HG02885 (cell line): ENCODE measurements around the gene PLXNA4.

Experiments
- ATAC-seq: cut with Tn5 transposase; IDR thresholded peaks from one replicate; pipeline ENCODE4 v1.9.1; 2021; ENCODE audit warnings: mild to moderate bottlenecking; ENCODE audit not compliant: unreplicated experiment, poor library complexity

PLXNA4 gene

DNA sequence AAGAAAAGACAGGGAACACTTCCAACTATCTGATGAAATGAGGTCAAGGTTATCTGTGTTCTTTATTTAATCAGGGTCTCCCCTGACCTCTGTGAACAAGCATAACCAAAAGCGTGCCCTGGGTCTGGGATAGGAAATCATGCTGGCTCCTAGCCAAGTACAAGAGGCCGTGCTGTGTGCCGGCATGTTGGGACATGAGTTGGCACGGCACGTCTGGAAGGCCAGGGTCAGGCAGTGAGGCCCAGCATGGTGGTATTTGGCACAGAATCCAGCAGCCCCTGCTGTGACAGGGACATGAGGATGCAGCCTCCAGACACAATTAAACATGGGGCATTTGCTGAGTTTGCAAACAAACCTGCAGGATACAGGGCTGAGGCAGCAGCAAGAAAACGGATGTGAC, 320.4 kb downstream of the PLXNA4 start:
- ATAC-seq: no peak

DNA sequence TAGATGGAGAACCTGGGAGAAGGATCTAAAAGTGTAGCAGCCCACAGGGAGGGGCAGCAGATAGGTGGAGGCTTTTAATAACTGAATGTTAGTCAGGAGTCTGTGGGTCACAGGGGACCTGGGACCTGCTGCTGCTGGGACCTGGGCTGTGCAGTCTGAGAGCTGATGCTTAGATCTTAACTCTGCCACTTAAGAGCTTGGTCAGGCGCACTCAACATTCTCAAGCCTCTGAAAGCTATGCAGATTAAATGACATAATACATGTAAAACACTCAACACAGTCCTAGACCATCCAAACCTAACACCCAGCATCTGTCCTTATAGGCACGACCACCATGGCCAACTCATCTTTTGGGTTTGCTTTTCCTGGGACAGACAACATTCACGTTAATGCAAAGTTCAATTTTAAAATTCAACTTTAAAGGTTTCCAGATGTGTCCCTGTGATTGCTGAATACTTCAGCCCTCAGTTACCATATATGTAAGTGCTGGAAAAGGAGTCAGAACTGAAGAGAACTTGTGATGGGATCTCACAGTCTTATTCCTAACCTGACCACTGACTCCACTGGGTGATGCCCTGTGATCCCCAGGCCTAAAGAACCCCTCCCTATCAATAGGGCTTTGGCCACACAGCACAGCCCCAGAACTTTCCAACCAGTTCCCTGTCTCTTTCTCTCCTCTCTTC, 321.0 kb downstream of the PLXNA4 start:
- no peak for ATAC-seq

- no peak for ATAC-seq
Measured at GRCh38 chr7:132254455-132254854, 321.8 kb downstream of the PLXNA4 start.

DNA sequence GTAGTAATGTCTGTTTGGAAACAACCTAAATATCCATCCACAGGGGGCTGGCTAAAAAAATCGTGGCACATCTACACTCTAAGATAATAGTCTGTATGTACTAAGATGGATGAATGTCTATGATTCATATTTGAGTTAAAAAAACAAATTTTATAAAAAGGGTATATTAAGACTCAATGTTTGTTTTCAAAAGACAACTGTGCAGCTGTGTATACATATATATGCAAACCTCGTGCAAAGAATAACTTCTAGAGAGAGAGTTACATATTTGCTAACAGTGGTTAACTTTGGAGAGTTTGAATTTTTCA, 323.5 kb downstream of the PLXNA4 start:
- ATAC-seq: no peak

DNA sequence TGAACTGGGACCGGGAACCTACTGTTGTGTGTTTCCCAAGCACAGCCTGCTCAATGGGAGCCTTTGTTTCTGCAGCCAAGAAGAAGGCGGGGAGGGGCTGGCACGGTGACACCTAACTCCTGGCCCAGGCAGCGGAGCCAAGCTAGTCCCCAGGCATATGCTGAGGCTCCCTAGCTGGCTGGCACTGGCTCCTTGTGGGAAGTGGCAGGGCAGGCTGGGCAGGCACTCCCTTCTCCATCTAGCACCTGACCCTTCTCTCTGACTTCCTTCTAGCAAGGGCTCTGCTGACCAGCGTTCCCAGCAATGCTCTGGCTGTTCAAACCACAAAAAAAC, 325.0 kb downstream of the PLXNA4 start:
- ATAC-seq: no peak

- no peak for ATAC-seq
Measured at GRCh38 chr7:132250480-132251326, 325.6 kb downstream of the PLXNA4 start.

- ATAC-seq: no peak
Measured at GRCh38 chr7:132249256-132249971, 326.9 kb downstream of the PLXNA4 start.

DNA sequence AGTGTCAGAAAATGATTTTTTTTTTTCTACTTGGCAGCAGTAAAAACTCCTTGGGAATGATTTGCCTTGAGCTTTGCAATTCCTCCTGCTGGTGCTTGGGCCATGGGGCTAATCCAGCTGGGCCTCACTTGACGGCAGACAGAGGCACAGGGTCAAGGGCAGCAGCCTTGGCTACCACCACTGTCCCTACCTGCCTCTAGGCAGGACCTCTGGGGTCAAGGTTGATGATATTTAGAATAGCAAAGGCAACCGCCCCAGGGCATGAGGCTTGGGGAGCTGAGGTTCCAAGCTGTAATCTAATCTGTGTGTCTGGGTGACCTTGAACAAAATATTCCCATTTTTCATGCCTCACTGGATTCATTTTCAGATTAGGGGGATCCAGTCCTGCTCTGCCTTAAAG, 327.4 kb downstream of the PLXNA4 start:
- no peak for ATAC-seq

GRCh38 chr7:132247995-132248618, 328.2 kb downstream of the PLXNA4 start:
- no peak for ATAC-seq

DNA sequence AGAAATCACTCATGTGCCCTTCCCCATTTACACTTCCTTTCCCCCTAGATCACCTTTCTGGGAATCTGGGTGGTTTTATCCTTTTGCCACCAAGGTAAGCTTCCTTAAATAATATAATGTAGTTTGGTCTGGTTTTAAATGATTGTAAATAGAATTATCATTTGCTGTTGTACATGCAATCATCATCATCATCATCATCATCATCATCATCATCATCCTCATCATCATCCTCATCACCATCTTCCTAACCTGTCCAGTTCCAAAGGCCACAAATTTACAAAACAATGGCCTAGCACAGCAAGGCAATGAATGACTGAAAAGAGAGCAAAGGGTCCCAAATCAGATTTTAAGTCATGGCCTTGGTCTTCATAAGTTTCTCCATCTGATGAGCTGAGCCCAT, 329.7 kb downstream of the PLXNA4 start:
- ATAC-seq: no peak

DNA sequence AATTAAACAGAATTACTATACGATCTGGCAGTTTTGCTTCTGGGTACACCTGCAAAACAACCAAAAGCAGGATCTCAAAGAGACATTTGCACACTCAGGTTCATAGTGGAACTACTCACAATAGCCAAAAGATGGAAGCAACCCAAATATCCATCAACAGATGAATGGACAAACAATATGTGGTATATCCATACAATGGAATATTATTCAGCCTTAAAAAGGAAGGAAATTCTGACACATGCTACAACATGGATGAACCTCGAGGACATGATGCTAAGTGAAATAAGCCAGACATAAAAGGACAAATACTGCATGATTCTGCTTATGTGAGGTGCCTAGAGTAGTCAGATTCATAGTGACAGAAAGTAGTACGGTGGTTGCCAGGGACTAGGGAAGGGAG, 330.7 kb downstream of the PLXNA4 start:
- no peak for ATAC-seq

DNA sequence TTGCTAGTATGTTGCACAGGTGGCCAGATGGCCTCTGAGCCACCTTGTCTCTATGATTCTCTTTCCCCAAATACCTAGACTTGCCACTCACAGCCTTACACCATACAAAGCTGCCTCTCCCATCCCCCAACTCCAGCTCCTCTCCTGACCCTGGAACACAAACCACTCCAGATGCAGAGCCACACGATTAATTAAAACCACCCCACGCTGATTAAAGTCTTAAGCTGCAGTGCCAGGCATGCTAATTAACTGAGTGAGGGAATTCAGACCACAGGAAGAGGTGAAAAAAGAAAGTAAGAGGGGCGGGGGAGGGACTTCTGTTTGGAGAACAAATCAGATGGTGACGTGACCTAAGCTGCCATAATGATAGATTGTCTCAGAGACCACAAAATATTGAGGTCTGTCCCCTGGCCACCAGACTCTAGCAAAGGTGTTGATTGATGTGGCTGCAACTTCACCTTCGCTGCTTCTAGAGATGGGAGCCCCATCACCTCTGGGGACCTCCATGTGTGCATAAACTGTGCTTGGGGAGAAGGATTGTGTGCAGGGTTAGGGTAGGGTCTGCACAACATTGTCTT, 331.3 kb downstream of the PLXNA4 start:
- ATAC-seq: no peak

DNA sequence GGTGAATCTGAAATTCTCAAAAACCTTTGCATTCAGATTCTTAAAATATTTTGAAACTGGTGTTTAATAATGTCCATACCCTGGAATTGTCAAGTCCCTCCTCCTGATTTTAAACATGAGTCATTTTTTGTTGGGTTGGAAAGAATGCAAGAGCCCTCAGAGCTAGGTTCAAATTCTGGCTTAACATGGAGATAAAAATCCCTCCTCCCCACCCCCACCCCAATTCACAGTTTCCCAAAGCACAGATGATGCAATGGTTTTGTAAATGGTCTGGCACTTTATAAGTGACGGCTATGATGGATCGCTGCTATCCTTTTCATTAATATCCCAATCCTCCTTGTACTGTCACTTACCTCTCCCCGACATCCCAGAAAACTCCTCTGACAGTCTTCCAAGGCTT, 332.8 kb downstream of the PLXNA4 start:
- no peak for ATAC-seq

DNA sequence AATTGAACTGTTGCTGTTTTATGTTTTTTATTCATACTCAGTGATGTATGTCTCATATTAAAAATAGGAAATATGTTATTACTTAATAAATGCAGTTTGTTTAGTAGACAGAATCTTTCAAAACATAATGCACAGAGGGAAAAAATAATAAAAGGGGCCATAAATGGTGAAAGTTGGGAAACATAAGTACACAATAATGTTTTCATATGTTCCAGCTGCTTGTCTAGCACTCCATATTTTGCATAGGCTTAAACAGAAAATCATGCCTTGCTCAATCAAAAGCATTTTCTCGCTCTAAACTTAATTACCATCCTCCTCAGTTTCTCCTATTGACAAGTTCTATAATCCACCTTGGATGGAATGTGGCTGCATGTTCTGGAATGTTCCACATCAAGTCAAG, 333.2 kb downstream of the PLXNA4 start:
- ATAC-seq: no peak

DNA sequence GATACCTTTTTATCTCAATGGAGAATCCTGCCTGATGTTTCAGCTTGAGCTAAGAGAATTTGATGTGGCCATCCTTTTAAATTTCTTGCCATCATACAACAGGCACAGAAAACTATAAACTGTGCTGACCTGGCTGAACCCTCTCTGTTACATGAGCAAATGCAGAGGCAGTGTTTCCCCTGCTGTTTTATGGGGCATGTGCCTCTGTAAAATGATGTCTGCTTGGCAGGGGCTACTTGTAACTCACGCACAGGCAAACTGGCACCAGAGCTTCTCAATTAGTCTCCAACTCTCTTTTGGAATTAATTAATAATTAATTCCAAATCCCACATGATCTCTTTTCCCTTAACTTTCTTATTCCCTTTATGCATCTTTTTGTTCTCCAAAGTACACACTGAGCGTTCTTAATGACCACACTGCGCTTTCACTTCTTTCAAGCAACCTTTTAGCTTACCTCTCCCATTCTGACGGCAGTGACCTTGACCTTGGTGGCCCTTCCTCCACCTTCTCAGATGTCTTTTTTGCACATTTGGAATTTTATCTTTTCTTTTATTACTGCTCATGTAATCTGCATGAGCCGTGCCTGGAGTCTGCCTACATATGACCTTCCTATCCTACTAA, 334.0 kb downstream of the PLXNA4 start:
- no peak for ATAC-seq

DNA sequence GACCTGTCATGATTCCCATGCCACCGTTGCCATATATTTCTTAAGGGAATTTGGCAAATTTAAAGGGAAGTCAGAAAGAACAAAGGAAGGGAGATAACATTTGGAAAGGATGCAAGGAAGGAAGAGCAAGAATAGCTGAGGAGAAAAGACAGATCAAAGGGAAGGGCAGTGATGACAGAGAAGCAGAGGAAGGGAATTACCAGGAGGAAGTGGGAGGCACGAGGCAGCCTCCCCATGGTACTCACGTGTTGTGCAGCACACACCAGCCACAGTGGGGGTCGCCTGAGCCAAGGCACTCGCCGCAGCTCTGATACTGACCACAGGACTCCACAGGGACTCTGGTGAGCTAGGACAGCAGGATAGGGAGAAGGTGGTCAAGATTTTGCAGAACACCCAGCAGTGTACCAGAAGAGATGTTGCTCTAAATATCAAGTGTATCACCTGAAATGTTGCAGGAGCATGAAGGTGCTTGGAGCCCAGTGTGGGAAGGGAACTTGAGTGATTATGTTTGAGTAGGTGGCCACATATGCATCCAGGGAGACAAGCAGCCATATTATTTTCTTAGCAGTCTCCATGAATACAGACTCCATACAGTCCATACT, 335.3 kb downstream of the PLXNA4 start:
- ATAC-seq: no peak

DNA sequence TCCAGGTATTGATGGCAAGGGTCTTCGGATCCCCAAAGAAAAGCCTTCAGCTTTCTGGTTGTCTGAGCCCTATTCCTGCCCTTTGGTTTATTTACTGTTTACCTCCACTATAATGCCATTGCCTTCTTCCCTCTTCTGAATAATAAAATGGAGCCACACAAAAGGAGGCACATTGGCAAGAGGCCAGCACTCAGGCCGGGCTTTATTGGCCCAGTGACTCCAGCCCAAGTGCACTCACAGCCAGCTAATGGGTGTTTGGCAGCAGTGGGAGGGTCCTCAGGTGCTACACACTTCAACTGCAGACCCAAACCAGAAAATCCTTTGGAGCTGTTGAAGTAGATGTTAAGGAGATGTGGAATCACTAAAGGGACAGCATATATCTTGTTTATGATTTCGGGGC, 336.0 kb downstream of the PLXNA4 start:
- no peak for ATAC-seq

DNA sequence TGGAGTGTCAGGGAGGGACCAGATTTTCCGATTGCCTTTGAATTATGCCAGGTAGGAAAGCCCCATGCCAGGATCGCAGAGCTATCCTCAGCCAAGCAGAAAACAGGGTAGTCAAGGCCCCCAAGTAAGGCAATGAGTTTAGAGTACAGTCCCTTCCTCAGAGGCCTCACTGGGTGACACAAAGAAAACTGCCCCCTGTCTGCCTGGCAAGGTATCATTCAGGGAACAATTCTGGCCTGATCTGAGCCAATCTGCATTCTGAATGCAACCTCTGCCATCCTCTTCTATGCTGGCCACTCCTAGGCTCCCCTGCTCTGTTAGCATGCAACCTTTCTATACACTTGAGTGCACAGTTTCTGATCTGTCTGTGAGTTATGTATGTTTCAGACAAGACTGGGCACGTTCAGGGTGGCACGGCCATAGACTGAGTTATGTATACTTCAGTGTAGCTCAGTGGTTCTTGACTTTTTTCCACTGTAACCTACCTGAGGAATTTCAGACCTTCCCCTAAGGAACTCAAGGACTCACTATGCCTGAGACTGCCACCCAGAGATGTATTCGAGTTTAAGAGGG, 336.8 kb downstream of the PLXNA4 start:
- no peak for ATAC-seq

- no peak for ATAC-seq
Measured at GRCh38 chr7:132234711-132235110, 341.6 kb downstream of the PLXNA4 start.

- ATAC-seq: no peak
Measured at GRCh38 chr7:132232406-132232805, 343.9 kb downstream of the PLXNA4 start.
